Endothelial cell of umbilical vein (primary cell): Measurements from ENCODE around the gene LONRF2. TPM values are rescaled to one million over a fixed set of nuclear protein-coding genes. Genes with fewer than 3 reads are reported as not detected.

ENCODE experiments used
- BruUV-seq: library from RNA; stranded (reverse); fragments of 400-500 nt; replicated peaks from 2 replicates; lab custom pipeline; 2021; lab: Mats Ljungman, UMichigan
- CTCF ChIA-PET: fragments of 300-600, 350-600 bp; sonication (Branson Sonifier 250); formaldehyde crosslinking; loops from one replicate; lab custom pipeline; 2021; ENCODE audit warnings: antibody characterized with exemption, inconsistent platforms; lab: Charles Lee
- POLR2A ChIA-PET: fragments of 300-600, 350-600 bp; sonication (Branson Sonifier 250); formaldehyde crosslinking; loops from one replicate; lab custom pipeline; 2021; ENCODE audit warnings: antibody characterized with exemption, inconsistent platforms; lab: Charles Lee
- DNase-seq: peaks from one replicate; pipeline ENCODE4 v3.0.0-alpha.2; 2011; ENCODE audit warnings: low read depth, low spot score
- FAIRE-seq: peaks from 2 replicates; lab custom pipeline; 2011; peaks lifted over from hg19 to GRCh38; lab: Jason Lieb, UNC
- H2AFZ ChIP-seq: 2 replicates; pipeline ENCODE4 v1.6.0; 2012; ENCODE audit warnings: low read depth, low read length, control low read depth, inconsistent platforms
- H3K27ac ChIP-seq: 2 replicates; pipeline ENCODE4 v1.5.1; 2011; ENCODE audit warnings: low read depth, mild to moderate bottlenecking, control low read depth, low read length, moderate library complexity; ENCODE audit not compliant: insufficient read depth
- H3K27me3 ChIP-seq, 2 experiments: 2 replicates each; pipeline versions ENCODE4 v1.6.0 to v1.6.1; 2011; ENCODE audit warnings: low read length in 2 of 2, mixed read lengths in 1 of 2; ENCODE audit not compliant: control insufficient read depth in 2 of 2, insufficient read depth in 2 of 2
- H3K36me3 ChIP-seq, 2 experiments: 2 replicates in 1 of 2; 3 replicates in 1 of 2; pipeline ENCODE4 v1.5.1; 2011; ENCODE audit warnings: low read length in 2 of 2, mild to moderate bottlenecking in 1 of 2, moderate library complexity in 1 of 2; ENCODE audit not compliant: control insufficient read depth in 2 of 2, insufficient read depth in 2 of 2; ENCODE audit errors: extremely low read depth in 1 of 2
- H3K4me1 ChIP-seq: 3 replicates; pipeline ENCODE4 v1.5.1; 2011; ENCODE audit warnings: mild to moderate bottlenecking, low read length; ENCODE audit not compliant: control insufficient read depth, insufficient read depth; ENCODE audit errors: extremely low read depth
- H3K4me2 ChIP-seq: 2 replicates; pipeline ENCODE4 v1.6.1; 2011; ENCODE audit warnings: low read length, control low read depth, mixed read lengths; ENCODE audit not compliant: insufficient read depth
- H3K4me3 ChIP-seq, 3 experiments: fragments of 200-600 bp in 1 of 3; sonication (generic), shearing (Covaris generic) in 1 of 3; replicated peaks in 1 of 3; 2 replicates each; pipeline ENCODE4 v1.5.1; 2011 to 2016; ENCODE audit warnings: control low read depth in 3 of 3, low read length in 3 of 3, mild to moderate bottlenecking in 2 of 3, inconsistent platforms in 1 of 3, low read depth in 1 of 3, moderate library complexity in 1 of 3; ENCODE audit not compliant: insufficient read depth in 1 of 3
- H3K79me2 ChIP-seq: 2 replicates; pipeline ENCODE4 v1.6.0; 2012; ENCODE audit warnings: low read length, inconsistent platforms; ENCODE audit not compliant: control insufficient read depth, insufficient read depth
- H3K9ac ChIP-seq: replicated peaks from 2 replicates; pipeline ENCODE3; 2011; ENCODE audit warnings: low read length, control low read depth; ENCODE audit not compliant: insufficient read depth; ENCODE audit errors: extremely low read depth
- H3K9me1 ChIP-seq: replicated peaks from 3 replicates; pipeline ENCODE4 v1.6.0; 2011; ENCODE audit warnings: mild to moderate bottlenecking, low read length; ENCODE audit not compliant: control insufficient read depth, insufficient read depth; ENCODE audit errors: extremely low read depth
- H3K9me3 ChIP-seq: replicated peaks from 2 replicates; pipeline ENCODE4 v1.5.1; 2012; ENCODE audit warnings: low read length, inconsistent platforms; ENCODE audit not compliant: control insufficient read depth, insufficient read depth
- H4K20me1 ChIP-seq: replicated peaks from 2 replicates; pipeline ENCODE3; 2011; ENCODE audit warnings: mild to moderate bottlenecking, low read length; ENCODE audit not compliant: control insufficient read depth, insufficient read depth; ENCODE audit errors: extremely low read depth
- CTCF ChIP-seq, 2 donors: IDR thresholded peaks; 1 replicate in 1 of 2; 2 replicates in 1 of 2; pipeline ENCODE4 v1.5.1; 2011; ENCODE audit warnings: low read length in 2 of 2, mild to moderate bottlenecking in 2 of 2, moderate library complexity in 2 of 2, control low read depth in 1 of 2, inconsistent platforms in 1 of 2, low read depth in 1 of 2; ENCODE audit not compliant: insufficient read depth in 1 of 2; ENCODE audit errors: extremely low read depth in 1 of 2
- FOS ChIP-seq: IDR thresholded peaks from 2 replicates; pipeline ENCODE4 v1.6.1; 2011; ENCODE audit warnings: mild to moderate bottlenecking, low read length, moderate library complexity, borderline replicate concordance; ENCODE audit not compliant: insufficient read depth
- GATA2 ChIP-seq: IDR thresholded peaks from 2 replicates; pipeline ENCODE4 v1.7.0; 2011; ENCODE audit warnings: low read depth, mild to moderate bottlenecking, moderate library complexity, mixed read lengths, low read length; ENCODE audit not compliant: insufficient read length, insufficient read depth
- JUN ChIP-seq: IDR thresholded peaks from 2 replicates; pipeline ENCODE4 v1.6.1; 2011; ENCODE audit warnings: borderline replicate concordance, low read depth; ENCODE audit not compliant: insufficient read length, insufficient read depth
- MAX ChIP-seq: IDR thresholded peaks from 2 replicates; pipeline ENCODE4 v1.6.1; 2011; ENCODE audit not compliant: insufficient read depth, insufficient read length
- MYC ChIP-seq: IDR thresholded peaks from one replicate; pipeline ENCODE4 v1.6.1; 2011; ENCODE audit warnings: mild to moderate bottlenecking, low read depth, low read length
- dilution Hi-C: fragments of 300-500 bp; cut with MboI; formaldehyde crosslinking; loops from one replicate; pipeline ENCODE4 v1.15.0; 2019; ENCODE audit warnings: low sequenced_read_pairs; ENCODE audit not compliant: extremely low pct_ligation_motif_present
- intact Hi-C: fragments of 100-400 bp; cut with micrococcal nuclease; formaldehyde crosslinking; loops from one replicate; pipeline ENCODE4 v1.10.0; 2022
- polyA plus RNA-seq, 4 experiments: library from polyadenylated mRNA; depleted of rRNA in 3 of 4; stranded (reverse) in 3 of 4; unstranded in 1 of 4; fragments of >200 nt; gene quantifications; 2 replicates each; pipeline versions ENCODE4 v1.2.1 to v1.2.3, GENCODE V29; 2011 to 2012; ENCODE audit warnings: missing spikeins in 1 of 4
- total RNA-seq: library from RNA; stranded (reverse); gene quantifications from 2 replicates; pipeline ENCODE4 v1.2.3, GENCODE V29; 2021

The LONRF2 gene
- total and polyA plus RNA-seq, 2 donors (not counting 3 experiments of a cell fraction or from before 2014, with no cell fraction given) = 0.03 TPM; not detected in 1

GRCh38 chr2:100271210-100271609, 51.1 kb downstream of the LONRF2 start:
- Histone ChIP-seq H3K27ac (no peak overlapping the region), H3K4me3 (no peak overlapping the region), H3K9me3 (no peaks in the 10 kb centered on the region), H3K4me1 (no peaks in the 10 kb centered on the region), H3K79me2 (no peaks in the 10 kb centered on the region), H3K4me2 (no peak overlapping the region), H2AFZ (no peak overlapping the region), H4K20me1 (no peaks in the 10 kb centered on the region), H3K36me3 (no peaks in the 10 kb centered on the region), H3K27me3 (peaks cover 0 to 2% of the 10 kb centered on the region in 2 experiments), H3K9ac (no peak overlapping the region), H3K9me1 (no peaks in the 10 kb centered on the region)
- intact Hi-C loops = no loop called here
- DNase-seq (no peak), FAIRE-seq (no peak)
- no peak for TF ChIP-seq GATA2
- TF ChIP-seq MYC = no peak
- TF ChIP-seq JUN = no peak
- TF ChIP-seq FOS = no peak
- no peak for TF ChIP-seq MAX
- TF ChIP-seq CTCF (IDR thresholded peaks at IDR 0.05; ENCODE audit: extremely low read depth in 1 of 2, insufficient read depth in 1 of 2, low read depth in 1 of 2, low read length in 2 of 2) = no peak
- POLR2A ChIA-PET = no interaction called here
- dilution Hi-C loops = no loop called here
- CTCF ChIA-PET = interaction anchor here (1.3 to 7.0 kb wide), 3 partner anchors 8 to 110 kb away, joined by 3 to 52 read pairs (median 9); no protein-coding TSS in a partner anchor
- BruUV-seq = no TSS peak
